Stimulated activated naive CD8-positive, alpha-beta T cell treated with anti-CD3 and anti-CD28 coated beads, Interleukin-15, amount 100 ng/mL, for 72 hours (primary cell): ENCODE data around the gene PCYT2.

Experiments used
- ATAC-seq: fragments of 150-1000 bp; cut with Tn5 transposase; 2 replicates; pipeline ENCODE4 v1.10.0; 2021; ENCODE audit warnings: mild to moderate bottlenecking, moderate library complexity
- DNase-seq, 2 donors: peaks; one replicate each; pipeline ENCODE4 v3.0.0; 2021 to 2022
- H3K27ac Mint-ChIP-seq, 2 donors: one replicate each; pipeline ENCODE4 v1.8.0; 2022; ENCODE audit warnings: mild to moderate bottlenecking in 2 of 2, mixed read lengths in 2 of 2, moderate library complexity in 2 of 2
- H3K27me3 Mint-ChIP-seq: one replicate; pipeline ENCODE4 v1.8.0; 2022; ENCODE audit warnings: mixed read lengths
- H3K4me1 Mint-ChIP-seq: one replicate; pipeline ENCODE4 v1.8.0; 2022; ENCODE audit warnings: mild to moderate bottlenecking, mixed read lengths
- H3K4me3 Mint-ChIP-seq, 2 donors: one replicate each; pipeline ENCODE4 v1.8.0; 2022; ENCODE audit warnings: mild to moderate bottlenecking in 2 of 2, mixed read lengths in 2 of 2, moderate library complexity in 1 of 2
- H3K9me3 Mint-ChIP-seq, 2 donors: one replicate each; pipeline ENCODE4 v1.8.0; 2022; ENCODE audit warnings: mixed read lengths in 2 of 2

PCYT2 gene

GRCh38 chr17:81913394-81914102 is 2.3 kb upstream of the PCYT2 start:
- ATAC-seq: no peak
- H3K27ac Mint-ChIP-seq: no peak overlapping the region
- H3K4me3 Mint-ChIP-seq: no peak overlapping the region
- no peak for DNase-seq
- H3K4me1 Mint-ChIP-seq: peaks cover 66% of the 10 kb centered on the region
- no peaks in the 10 kb centered on the region for H3K27me3 Mint-ChIP-seq
- H3K9me3 Mint-ChIP-seq: no peaks in the 10 kb centered on the region

- DNase-seq (no peak), ATAC-seq (no peak)
- H3K4me1 Mint-ChIP-seq: peaks cover 60% of the 10 kb centered on the region
- no peak overlapping the region for H3K27ac Mint-ChIP-seq
- H3K27me3 Mint-ChIP-seq: no peaks in the 10 kb centered on the region
- H3K9me3 Mint-ChIP-seq: no peaks in the 10 kb centered on the region
- no peak overlapping the region for H3K4me3 Mint-ChIP-seq
These were observed 1.5 kb upstream of the PCYT2 start for GRCh38 chr17:81912441-81913309.

GRCh38 chr17:81911969-81912368 is 770 bp upstream of the PCYT2 start:
- Mint-ChIP-seq H3K4me1 (peaks cover 55% of the 10 kb centered on the region), H3K4me3 (peak overlapping the region; percentile 18 to 64), H3K27ac (no peak overlapping the region), H3K27me3 (no peaks in the 10 kb centered on the region), H3K9me3 (no peaks in the 10 kb centered on the region)
- ATAC-seq: no peak
- DNase-seq: no peak

GRCh38 chr17:81910840-81911276 is 341 bp downstream of the PCYT2 start:
- Mint-ChIP-seq H3K4me3 (peak overlapping the region; percentile 77 to 85), H3K27me3 (no peaks in the 10 kb centered on the region), H3K27ac (peak overlapping the region in 1 of 2 donors; percentile 48), H3K4me1 (peaks cover 46% of the 10 kb centered on the region), H3K9me3 (no peaks in the 10 kb centered on the region)
- ATAC-seq (no peak), DNase-seq (no peak)

- peak overlapping the region; percentile 77 to 85 for H3K4me3 Mint-ChIP-seq
- H3K4me1 Mint-ChIP-seq: peaks cover 41% of the 10 kb centered on the region
- no peaks in the 10 kb centered on the region for H3K27me3 Mint-ChIP-seq
- DNase-seq (no peak), ATAC-seq (no peak)
- H3K9me3 Mint-ChIP-seq: no peaks in the 10 kb centered on the region
- peak overlapping the region in 1 of 2 donors; percentile 48 for H3K27ac Mint-ChIP-seq
These were observed 996 bp downstream of the PCYT2 start for GRCh38 chr17:81909966-81910839.

- no peaks in the 10 kb centered on the region for H3K27me3 Mint-ChIP-seq
- ATAC-seq (no peak), DNase-seq (no peak)
- H3K27ac Mint-ChIP-seq: no peak overlapping the region
- H3K4me3 Mint-ChIP-seq: no peak overlapping the region
- H3K4me1 Mint-ChIP-seq: peaks cover 36% of the 10 kb centered on the region
- no peaks in the 10 kb centered on the region for H3K9me3 Mint-ChIP-seq
These were observed 2.0 kb downstream of the PCYT2 start for GRCh38 chr17:81909231-81909630.

GRCh38 chr17:81908793-81909192 is 2.4 kb downstream of the PCYT2 start:
- DNase-seq (no peak), ATAC-seq (no peak)
- no peak overlapping the region for H3K27ac Mint-ChIP-seq
- no peaks in the 10 kb centered on the region for H3K27me3 Mint-ChIP-seq
- H3K4me3 Mint-ChIP-seq: no peak overlapping the region
- peaks cover 36% of the 10 kb centered on the region for H3K4me1 Mint-ChIP-seq
- H3K9me3 Mint-ChIP-seq: no peaks in the 10 kb centered on the region

- ATAC-seq: no peak
- Mint-ChIP-seq H3K9me3 (no peaks in the 10 kb centered on the region), H3K4me1 (peaks cover 25% of the 10 kb centered on the region), H3K27ac (no peak overlapping the region), H3K4me3 (no peak overlapping the region), H3K27me3 (no peaks in the 10 kb centered on the region)
- DNase-seq: no peak
These were observed 3.7 kb downstream of the PCYT2 start for GRCh38 chr17:81907219-81908145.

GRCh38 chr17:81906476-81907218 is 4.6 kb downstream of the PCYT2 start:
- H3K27ac Mint-ChIP-seq: no peak overlapping the region
- H3K4me3 Mint-ChIP-seq: no peak overlapping the region
- peaks cover 17% of the 10 kb centered on the region for H3K4me1 Mint-ChIP-seq
- no peak for ATAC-seq
- peaks cover 1% of the 10 kb centered on the region for H3K27me3 Mint-ChIP-seq
- H3K9me3 Mint-ChIP-seq: no peaks in the 10 kb centered on the region
- no peak for DNase-seq

GRCh38 chr17:81905993-81906392 is 5.2 kb downstream of the PCYT2 start:
- no peak overlapping the region for H3K4me3 Mint-ChIP-seq
- ATAC-seq (no peak), DNase-seq (no peak)
- no peak overlapping the region for H3K27ac Mint-ChIP-seq
- no peaks in the 10 kb centered on the region for H3K9me3 Mint-ChIP-seq
- H3K4me1 Mint-ChIP-seq: peaks cover 20% of the 10 kb centered on the region
- peaks cover 8% of the 10 kb centered on the region for H3K27me3 Mint-ChIP-seq

- DNase-seq: no peak
- Mint-ChIP-seq H3K27me3 (peaks cover 13% of the 10 kb centered on the region), H3K9me3 (no peaks in the 10 kb centered on the region), H3K4me1 (peaks cover 24% of the 10 kb centered on the region), H3K4me3 (no peak overlapping the region), H3K27ac (no peak overlapping the region)
- ATAC-seq: no peak
These were observed 5.7 kb downstream of the PCYT2 start for GRCh38 chr17:81905424-81905875.

- DNase-seq (no peak), ATAC-seq (no peak)
- no peak overlapping the region for H3K4me3 Mint-ChIP-seq
- H3K27me3 Mint-ChIP-seq: peaks cover 13% of the 10 kb centered on the region
- no peak overlapping the region for H3K27ac Mint-ChIP-seq
- no peaks in the 10 kb centered on the region for H3K9me3 Mint-ChIP-seq
- peaks cover 18% of the 10 kb centered on the region for H3K4me1 Mint-ChIP-seq
These were observed 6.4 kb downstream of the PCYT2 start for GRCh38 chr17:81904600-81905423.

GRCh38 chr17:81903896-81904599 is 7.2 kb downstream of the PCYT2 start:
- no peak overlapping the region for H3K4me3 Mint-ChIP-seq
- H3K4me1 Mint-ChIP-seq: peaks cover 10% of the 10 kb centered on the region
- peaks cover 13% of the 10 kb centered on the region for H3K27me3 Mint-ChIP-seq
- DNase-seq: no peak
- no peak for ATAC-seq
- no peaks in the 10 kb centered on the region for H3K9me3 Mint-ChIP-seq
- H3K27ac Mint-ChIP-seq: no peak overlapping the region
